Adrenal gland (tissue), 5 donors: Measurements from ENCODE around the gene OR6C70.

Experiments used
- POLR2A ChIP-seq, 2 donors: fragments of 450-650 bp; IDR thresholded peaks; one replicate each; pipeline ENCODE4 v1.6.1; 2017; ENCODE audit warnings: antibody characterized with exemption in 2 of 2, mild to moderate bottlenecking in 2 of 2, moderate library complexity in 1 of 2
- TF ChIP-seq, protein P1 (sequence below), 6 experiments: fragments of 450-650 bp in 4 of 6; fragments of 200-600 bp in 2 of 6; sonication (generic) in 1 of 6; IDR thresholded peaks; 1 replicate in 5 of 6; 2 replicates in 1 of 6; pipeline versions ENCODE4 v1.5.1 to v1.8.0; 2016 to 2021; ENCODE audit warnings: antibody characterized with exemption in 6 of 6, mild to moderate bottlenecking in 2 of 6, moderate library complexity in 1 of 6
- donor health status: DM: no; HTN: no; CAD: no.

- no peak for TF ChIP-seq POLR2A (IDR thresholded peaks at IDR 0.05)
- TF ChIP-seq, protein P1, sequence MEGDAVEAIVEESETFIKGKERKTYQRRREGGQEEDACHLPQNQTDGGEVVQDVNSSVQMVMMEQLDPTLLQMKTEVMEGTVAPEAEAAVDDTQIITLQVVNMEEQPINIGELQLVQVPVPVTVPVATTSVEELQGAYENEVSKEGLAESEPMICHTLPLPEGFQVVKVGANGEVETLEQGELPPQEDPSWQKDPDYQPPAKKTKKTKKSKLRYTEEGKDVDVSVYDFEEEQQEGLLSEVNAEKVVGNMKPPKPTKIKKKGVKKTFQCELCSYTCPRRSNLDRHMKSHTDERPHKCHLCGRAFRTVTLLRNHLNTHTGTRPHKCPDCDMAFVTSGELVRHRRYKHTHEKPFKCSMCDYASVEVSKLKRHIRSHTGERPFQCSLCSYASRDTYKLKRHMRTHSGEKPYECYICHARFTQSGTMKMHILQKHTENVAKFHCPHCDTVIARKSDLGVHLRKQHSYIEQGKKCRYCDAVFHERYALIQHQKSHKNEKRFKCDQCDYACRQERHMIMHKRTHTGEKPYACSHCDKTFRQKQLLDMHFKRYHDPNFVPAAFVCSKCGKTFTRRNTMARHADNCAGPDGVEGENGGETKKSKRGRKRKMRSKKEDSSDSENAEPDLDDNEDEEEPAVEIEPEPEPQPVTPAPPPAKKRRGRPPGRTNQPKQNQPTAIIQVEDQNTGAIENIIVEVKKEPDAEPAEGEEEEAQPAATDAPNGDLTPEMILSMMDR (IDR thresholded peaks at IDR 0.05) = no peak
Observed at GRCh38 chr12:55499231-55499630, 29.3 kb upstream of the OR6C70 start.
